ENCODE data around the gene GALNT14. TPM values are rescaled to one million over a fixed set of nuclear protein-coding genes. Genes with fewer than 3 reads are reported as not detected.
A peak's percentile ranks its signal among the peaks of the same experiment; 100 is the strongest.
"Not testable (repeated sequence)": the region's sequence is repeated elsewhere in the genome, so short reads cannot be mapped to it uniquely, and the experiment has no call there.

The GALNT14 gene, protein sequence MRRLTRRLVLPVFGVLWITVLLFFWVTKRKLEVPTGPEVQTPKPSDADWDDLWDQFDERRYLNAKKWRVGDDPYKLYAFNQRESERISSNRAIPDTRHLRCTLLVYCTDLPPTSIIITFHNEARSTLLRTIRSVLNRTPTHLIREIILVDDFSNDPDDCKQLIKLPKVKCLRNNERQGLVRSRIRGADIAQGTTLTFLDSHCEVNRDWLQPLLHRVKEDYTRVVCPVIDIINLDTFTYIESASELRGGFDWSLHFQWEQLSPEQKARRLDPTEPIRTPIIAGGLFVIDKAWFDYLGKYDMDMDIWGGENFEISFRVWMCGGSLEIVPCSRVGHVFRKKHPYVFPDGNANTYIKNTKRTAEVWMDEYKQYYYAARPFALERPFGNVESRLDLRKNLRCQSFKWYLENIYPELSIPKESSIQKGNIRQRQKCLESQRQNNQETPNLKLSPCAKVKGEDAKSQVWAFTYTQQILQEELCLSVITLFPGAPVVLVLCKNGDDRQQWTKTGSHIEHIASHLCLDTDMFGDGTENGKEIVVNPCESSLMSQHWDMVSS
- polyA plus RNA-seq (2012; ENCODE audit: insufficient read depth, insufficient read length, low read depth) = 49.3 TPM

DNA sequence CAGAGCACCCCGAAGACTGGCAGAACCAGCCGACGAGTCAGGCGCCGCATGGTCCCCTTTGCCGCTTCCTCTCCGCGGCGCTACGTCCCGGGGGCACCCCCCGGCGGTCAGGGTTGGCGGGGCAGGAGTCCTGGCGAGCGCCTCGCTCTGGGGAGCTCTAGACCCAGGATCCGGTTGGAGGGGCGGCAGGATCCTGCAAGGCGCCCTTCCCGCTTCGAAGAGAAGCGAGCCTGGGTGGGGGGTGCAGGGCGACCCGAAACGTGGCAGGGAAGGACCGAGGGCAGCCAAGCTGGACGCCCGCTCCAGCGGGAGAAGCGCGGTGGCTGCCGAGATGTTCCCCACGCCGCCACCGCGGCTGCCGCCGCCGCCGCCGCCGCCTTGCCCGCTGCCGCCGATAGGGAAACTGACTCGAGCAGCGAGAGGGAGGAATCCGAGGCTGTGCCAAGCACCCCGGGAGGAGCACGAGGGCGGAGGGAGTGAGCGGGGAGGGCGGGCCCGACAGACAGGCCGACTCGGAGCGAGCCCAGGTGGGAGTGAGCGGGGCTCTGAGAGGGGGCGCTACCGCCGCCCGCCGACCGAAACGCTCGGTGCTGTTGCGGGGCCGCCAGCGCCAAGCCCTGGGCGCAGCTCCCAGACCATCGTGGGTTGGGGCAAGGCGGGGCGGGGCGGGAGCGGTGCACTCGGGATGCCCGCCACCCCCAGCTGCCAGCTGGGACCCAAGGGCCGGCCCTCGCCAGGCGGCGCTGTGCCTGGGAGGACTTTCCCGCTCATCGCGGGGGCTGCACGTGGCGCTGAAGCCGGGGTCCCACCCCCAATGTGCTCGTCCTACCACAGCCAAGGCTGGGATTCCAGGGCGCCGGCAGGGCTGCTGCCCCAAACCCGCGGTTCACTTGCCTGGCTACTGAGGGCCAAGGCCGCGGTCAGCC is at the start of gene GALNT14:
TSS of gene GALNT14 (minus strand) at position 404 of the 926 bp plus-strand sequence. CDS start at position 50, 354 bp downstream.
- Histone ChIP-seq H3K27me3 (peaks cover 3% of the 10 kb centered on the region; the same call in 1 of the 2 replicates), H3K9me3 (no peaks in the 10 kb centered on the region), H3K4me3 (ENCODE audit: low read depth, low read length) (peak within 1 kb of the TSS; percentile 72), H3K36me3 (no peaks in the 10 kb centered on the region), H3K4me1 (no peaks in the 10 kb centered on the region)
- TF ChIP-seq, protein P1, sequence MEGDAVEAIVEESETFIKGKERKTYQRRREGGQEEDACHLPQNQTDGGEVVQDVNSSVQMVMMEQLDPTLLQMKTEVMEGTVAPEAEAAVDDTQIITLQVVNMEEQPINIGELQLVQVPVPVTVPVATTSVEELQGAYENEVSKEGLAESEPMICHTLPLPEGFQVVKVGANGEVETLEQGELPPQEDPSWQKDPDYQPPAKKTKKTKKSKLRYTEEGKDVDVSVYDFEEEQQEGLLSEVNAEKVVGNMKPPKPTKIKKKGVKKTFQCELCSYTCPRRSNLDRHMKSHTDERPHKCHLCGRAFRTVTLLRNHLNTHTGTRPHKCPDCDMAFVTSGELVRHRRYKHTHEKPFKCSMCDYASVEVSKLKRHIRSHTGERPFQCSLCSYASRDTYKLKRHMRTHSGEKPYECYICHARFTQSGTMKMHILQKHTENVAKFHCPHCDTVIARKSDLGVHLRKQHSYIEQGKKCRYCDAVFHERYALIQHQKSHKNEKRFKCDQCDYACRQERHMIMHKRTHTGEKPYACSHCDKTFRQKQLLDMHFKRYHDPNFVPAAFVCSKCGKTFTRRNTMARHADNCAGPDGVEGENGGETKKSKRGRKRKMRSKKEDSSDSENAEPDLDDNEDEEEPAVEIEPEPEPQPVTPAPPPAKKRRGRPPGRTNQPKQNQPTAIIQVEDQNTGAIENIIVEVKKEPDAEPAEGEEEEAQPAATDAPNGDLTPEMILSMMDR (IDR thresholded peaks at IDR 0.05; ENCODE audit: low read depth, low read length) = peak; percentile 59
- peak; percentile 88 for DNase-seq

DNA sequence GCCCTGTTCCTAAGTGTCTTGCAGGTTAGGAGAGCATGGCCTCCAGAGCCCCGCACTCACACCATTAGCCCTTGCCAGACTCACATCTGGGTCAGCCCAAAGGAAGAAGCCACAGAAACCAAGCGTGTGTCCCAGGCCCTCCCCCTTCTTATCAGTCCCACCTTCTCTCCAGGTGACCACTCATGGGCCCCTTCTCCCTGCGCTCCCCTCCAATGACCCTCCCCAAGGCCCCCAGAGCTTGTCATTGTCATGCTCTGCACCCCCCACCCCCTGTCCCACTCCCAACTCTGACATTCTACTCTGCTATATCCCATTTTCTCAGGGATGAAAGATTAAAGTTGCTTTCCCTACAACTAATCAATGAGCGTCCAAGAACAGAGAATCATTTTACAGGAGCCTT is 48.9 kb upstream of the GALNT14 start:
- Histone ChIP-seq H3K27me3 (peaks cover 7% of the 10 kb centered on the region; the same call in 1 of the 2 replicates), H3K4me3 (ENCODE audit: low read depth, low read length) (no peak overlapping the region), H3K36me3 (no peaks in the 10 kb centered on the region), H3K9me3 (no peaks in the 10 kb centered on the region), H3K4me1 (no peaks in the 10 kb centered on the region)
- no peak for DNase-seq
- TF ChIP-seq, protein P1 (IDR thresholded peaks at IDR 0.05; ENCODE audit: low read depth, low read length) = no peak

DNA sequence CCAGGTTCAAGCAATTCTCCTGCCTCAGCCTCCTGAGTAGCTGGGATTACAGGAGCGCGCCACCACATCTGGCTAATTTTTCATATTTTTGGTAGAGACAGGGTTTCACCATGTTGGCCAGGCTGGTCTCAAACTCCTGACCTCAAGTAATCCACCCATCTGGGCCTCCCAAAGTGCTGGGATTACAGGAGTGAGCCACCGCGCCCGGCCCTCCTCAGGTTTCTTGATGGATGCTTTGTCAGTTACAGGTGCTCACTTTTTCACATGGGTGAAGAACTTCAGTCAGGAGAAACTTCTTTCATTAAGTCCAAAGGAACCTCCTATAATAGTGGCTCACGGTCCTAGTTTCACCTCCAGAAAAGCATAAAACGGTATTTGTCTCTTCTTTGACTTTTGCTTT is 45.7 kb upstream of the GALNT14 start:
- H3K9me3 ChIP-seq; H3K4me3 ChIP-seq (ENCODE audit: low read depth, low read length); DNase-seq; H3K4me1 ChIP-seq; H3K36me3 ChIP-seq; H3K27me3 ChIP-seq: not testable (repeated sequence)

DNA sequence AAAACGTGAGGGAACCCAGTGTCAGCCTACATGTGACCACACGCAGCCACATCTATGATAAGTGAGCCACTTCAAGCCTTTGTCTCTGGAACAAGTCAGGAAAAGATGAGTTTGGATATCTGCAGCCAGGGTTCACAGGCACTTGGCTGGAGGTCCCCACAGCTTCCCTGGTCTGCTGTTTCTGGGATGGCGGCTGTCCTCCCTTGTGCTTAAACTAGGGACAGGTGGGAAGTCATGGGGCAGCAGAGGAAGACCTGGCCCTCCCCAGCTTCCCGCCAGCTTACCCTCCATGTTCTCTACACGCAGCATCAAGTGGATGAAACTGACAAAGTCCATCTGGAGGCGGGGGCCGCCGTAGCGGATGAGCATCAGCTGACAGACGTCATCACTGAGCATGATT is 38.5 kb upstream of the GALNT14 start:
- no peak for DNase-seq
- Histone ChIP-seq H3K9me3 (no peaks in the 10 kb centered on the region), H3K36me3 (no peaks in the 10 kb centered on the region), H3K4me3 (ENCODE audit: low read depth, low read length) (no peak overlapping the region), H3K4me1 (no peaks in the 10 kb centered on the region), H3K27me3 (no peaks in the 10 kb centered on the region)
- TF ChIP-seq, protein P1 (IDR thresholded peaks at IDR 0.05; ENCODE audit: low read depth, low read length) = no peak

DNA sequence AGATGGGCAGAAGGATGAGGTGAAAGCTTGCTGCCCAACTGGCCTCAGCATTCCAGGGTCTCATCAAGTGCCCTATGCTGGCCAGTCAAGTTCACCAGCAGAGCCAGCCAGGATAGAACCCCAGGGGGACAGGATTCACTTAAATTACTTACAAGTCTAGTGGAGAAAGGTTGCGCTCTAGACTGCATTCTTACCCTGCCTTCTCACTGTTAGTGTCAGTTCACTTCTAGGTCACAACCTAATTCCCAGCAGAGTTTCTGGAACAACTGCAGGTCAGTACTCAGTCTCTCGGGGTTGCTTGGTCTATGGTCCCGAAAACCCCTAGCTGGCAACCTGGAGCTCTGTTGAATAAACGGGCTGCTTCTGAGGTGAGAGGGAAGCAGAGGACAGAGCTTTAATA is 32.9 kb upstream of the GALNT14 start:
- Histone ChIP-seq H3K27me3 (no peaks in the 10 kb centered on the region), H3K9me3 (no peaks in the 10 kb centered on the region), H3K4me1 (peaks cover 3% of the 10 kb centered on the region; the same call in 1 of the 2 replicates), H3K36me3 (no peaks in the 10 kb centered on the region), H3K4me3 (ENCODE audit: low read depth, low read length) (no peak overlapping the region)
- no peak for DNase-seq
- TF ChIP-seq, protein P1 (IDR thresholded peaks at IDR 0.05; ENCODE audit: low read depth, low read length) = no peak

DNA sequence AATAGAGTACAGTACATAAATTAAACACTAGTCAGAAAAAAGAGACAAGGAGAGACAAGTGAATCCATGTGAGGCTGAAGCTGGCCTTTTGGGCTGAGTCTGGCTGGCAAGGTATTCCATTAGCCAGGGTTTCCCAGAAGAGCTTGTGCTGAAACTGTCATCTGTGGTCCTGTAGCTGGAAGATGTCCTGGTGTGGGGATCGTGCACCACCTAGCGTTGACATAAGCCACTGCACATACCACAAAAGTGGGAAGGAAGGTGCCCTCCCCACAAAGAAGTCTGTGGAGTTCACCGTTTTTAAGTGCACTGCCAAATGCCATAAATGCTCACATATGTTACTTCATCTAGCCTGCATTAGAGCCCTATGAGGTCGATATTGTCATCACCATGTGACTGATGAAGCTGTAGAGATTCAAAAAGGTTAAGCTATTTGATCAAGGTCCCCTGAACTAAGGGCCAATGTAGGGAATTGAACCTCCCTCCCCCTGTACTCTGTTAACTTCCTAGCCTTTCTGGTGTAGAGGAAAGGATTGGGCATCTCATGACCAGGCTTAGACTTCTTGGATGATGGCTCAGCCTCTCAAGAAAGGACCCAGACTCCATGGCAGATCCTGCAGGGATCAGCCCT is 31.9 kb upstream of the GALNT14 start:
- Histone ChIP-seq H3K4me3 (ENCODE audit: low read depth, low read length) (no peak overlapping the region), H3K27me3 (no peaks in the 10 kb centered on the region), H3K36me3 (no peaks in the 10 kb centered on the region), H3K9me3 (no peaks in the 10 kb centered on the region), H3K4me1 (peaks cover 3% of the 10 kb centered on the region; the same call in 1 of the 2 replicates)
- TF ChIP-seq, protein P1 (IDR thresholded peaks at IDR 0.05; ENCODE audit: low read depth, low read length) = peak; percentile 99
- peak; percentile 69 for DNase-seq

Measured in BE2C (cell line).